NCI-H1105 (cell line): ENCODE data around the gene MYO1D.

Source experiments
- DNase-seq: peaks from one replicate; lab custom pipeline; 2025; lab: John Stamatoyannopoulos, UW

Gene MYO1D

DNA sequence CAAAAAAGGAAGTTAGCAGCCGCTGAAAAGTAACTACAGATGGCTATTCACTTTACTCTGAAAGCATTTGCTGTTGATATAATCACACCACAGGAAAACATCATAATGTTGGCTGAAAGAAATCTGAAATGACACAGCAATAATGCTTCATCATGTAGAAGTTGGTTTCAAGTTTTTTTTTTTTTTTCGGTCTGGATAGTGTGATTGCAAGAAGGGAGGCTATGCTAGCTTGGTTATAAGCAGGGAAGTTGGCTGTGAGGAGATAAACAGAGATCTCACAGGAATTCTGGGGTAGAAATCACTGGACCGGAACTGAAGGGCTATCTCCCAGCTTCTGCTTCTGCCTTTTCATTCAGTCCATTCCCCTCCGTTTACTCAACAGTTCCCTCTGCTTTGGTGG, 57.9 kb downstream of the MYO1D start:
- DNase-seq, result no peak

DNA sequence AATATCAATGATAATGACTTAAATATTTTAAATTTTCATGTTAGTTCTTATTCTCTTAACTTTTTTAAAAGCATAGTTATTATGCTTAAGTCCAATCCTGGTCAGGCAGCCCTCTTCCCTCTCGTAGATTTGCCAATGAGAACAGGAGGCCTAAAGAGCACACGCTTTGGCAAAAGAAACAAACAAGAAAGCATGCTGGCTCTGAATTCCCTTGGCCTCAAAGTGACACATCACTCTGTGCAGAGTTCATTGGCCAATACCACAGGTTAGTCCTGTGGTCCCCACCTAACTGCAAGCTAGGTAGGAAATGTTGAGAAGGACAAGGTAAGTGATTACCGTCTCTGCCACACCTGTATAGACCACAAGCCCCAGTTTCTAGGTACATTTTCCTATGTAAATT, 61.5 kb downstream of the MYO1D start:
- DNase-seq, result no peak

DNA sequence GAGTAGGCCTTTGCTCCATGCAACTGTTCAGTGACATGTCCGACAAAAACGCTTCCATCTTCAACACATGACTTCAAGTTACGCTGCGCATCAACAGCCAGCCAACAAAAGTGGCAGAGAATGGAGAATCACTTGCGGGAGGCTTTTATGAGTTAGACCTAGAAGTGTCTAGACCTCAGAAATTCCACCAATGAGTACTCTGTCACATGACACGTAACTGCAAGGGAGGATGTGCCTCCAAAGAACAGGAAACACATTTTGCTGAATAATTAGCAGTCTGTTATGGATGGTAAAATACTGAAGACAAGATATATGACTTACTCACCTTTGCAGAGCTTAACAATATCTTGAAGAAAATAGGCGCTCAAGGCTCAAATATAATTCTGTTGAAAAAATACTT, 62.1 kb downstream of the MYO1D start:
- no peak for DNase-seq

DNA sequence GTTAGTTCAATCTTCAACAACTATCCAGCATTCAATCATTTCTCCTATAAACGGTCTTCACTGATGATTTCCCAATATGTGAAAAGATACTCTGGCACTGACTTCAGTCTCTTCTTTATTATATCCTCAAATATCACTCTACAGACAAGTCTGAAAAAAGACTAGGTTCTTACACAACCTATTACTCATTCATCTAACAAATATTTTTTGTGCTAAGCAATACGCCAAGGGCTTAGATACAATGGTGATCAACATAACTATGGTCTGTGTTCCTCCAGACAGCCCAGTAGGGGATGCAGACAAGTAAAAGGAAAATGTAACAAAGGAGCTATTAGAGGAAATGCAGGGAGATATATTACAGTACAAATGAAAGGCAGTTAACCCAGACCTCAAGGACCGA, 63.9 kb downstream of the MYO1D start:
- DNase-seq, result no peak

DNA sequence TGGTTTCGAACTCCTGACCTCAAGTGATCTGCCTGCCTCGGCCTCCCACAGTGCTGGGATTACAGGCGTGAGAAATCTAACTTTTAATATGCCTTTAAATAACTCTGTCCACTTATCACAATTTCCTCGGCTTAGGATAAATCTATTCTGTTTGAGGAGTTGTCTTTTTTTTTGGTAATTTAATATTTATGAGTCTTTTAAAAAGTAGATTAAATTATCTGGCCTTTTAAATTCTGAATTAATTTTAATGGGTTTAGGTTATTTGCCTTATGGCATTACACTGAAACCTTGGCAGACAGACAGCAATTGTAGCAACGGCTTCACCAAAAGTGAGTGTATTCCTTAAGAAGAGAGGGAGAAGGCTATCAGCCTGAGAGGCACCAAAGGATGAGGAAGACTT, 66.2 kb downstream of the MYO1D start:
- no peak for DNase-seq

DNA sequence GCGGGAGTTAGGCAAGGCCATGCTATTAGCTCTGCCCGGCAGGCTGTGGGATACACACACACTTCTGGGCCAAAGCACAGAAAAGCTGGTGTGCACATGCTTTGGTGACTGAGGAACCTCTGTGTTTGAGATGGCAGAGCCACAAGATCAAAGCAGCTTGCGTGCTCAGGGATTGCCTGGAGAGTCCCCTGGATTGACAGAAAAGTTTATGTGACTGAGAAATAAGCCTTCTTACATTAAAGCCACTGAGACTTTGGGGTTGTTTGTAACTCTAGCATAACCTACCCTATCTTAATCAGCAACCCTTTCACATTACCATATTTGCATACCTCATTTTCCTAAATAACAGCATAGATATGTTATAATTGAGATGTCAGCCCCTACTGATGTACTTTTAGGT, 69.3 kb downstream of the MYO1D start:
- DNase-seq, result no peak

DNA sequence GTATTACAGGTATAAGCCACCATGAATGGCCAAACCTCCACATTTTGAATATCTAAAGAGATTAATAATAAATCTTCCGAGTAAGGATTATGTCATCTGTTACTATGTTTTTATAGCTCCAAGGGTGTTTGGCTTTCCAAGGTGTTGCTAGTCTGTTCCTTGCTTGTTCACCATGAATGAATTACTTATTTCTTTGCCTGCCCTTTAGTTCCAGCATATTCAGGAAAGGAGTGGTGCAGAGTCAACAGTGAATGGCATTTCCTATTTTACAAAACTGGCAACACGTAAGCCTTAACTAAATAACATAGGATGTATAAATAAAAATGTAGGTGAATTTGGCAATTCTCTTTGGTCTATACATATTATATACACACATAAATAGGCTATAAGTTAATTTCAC, 70.3 kb downstream of the MYO1D start:
- DNase-seq, result no peak

DNA sequence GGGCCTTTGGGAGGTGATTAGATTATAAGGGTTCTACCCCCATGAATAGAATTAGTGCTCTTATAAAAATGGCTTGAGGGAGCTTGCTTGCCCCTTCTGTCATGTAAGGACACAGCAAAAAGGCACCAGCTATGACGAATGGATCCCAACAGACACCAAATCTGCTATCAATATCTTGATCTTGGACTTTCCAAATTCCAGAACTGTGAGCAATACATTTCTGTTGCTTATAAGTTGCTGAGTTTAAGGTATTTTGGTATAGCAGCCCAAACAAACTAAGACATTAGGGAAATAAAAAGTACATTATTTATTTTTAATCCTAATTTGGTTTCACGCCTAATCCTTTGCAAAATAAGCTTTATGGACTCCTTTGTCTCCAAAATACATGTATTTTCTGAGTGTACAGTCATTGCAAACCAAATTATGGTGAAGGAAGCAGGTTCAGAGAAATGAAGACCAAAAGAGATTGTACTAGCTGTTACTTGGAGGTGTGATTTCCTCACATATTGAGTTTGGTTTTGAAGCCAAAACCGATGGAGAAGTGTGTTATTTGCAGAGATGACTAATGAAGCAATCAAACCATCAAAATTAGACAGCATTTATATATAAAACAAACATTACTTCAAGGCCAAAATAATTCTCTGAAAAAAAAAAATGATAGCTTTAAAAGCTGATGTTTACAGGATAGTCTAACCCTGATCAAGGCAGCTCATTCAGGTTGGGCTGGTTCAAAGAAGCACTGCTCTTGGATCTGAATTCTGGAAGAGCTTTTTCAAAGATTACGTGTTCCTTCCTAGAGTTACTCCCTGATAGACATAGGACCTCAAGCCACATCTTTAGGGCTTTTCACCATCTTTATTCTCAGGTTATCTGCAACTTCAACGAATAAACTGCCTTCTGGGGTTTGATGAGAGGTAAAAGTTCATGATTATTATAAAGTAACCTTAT, 71.6 kb downstream of the MYO1D start:
- no peak for DNase-seq

DNA sequence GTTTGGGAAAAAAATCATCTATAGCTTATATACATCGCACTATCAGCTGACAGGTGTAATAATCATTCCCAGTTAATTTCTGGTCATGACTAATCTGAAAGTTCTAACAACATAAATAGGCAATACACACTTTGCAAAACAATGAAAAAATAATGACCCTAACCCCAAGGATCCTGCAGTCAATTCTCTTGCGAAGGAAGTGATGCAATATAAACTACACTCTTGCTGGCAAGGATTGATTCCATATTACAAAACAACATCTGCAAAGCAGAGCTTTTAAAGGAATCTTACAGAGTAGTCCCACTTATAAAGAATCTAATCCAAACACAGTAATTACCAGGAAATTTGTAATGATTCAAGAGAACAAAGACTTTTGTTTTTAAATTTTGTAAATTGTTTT, 73.4 kb downstream of the MYO1D start:
- no peak for DNase-seq

DNA sequence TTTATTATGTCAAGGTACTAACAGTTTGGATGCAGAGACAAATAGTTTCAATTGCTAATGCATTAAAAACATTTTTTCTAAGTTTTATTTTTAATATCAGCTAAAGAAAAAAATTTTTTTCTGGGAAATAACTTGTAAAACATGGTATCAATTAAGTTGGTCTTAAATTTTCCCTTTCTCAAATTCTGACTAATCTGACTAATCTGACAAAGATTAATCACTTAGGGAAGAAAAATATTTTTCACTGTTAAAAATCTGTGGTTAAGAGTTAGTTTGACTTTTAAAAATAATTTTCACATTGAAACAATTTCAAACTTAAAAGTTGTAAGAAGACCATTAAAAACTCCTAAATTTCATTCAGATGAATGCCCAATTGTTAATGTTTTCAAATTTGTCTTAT, 74.6 kb downstream of the MYO1D start:
- no peak for DNase-seq

DNA sequence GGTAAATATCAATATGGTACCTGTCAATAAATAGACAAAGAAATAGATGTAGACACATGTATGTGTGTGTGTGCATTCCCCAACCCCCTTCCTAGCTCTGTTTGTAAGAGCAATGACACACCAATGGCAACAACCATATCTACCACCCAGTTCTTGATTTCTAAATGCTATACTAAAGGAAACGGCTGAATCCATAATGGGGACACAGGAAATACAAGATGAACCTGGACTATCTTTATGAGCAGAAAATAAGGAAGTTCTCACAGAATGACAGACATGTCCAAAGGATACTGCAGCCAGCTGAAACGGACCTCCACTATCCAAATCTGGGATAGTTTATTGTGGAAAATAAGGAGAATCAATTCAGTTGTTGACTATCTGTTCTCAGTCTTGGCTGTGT, 75.3 kb downstream of the MYO1D start:
- no peak for DNase-seq

DNA sequence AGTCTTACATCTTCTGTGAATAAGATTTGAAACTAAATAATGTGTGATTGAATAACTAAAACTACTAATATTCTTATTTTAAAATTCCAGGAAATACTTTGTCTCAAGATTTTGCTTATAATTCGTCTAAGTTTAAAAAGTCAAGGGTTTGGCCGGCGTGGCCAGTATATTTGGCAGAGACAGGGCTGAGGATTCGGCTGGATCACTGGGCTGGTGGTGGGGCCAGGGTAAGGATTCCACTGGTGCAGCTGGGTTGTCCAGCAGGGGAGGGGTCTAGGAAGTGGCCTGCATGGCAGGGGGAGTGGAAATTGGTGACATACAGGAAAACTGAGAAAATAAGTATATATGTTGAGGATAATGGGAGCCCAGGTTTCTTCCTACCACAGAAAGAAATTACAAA, 75.7 kb downstream of the MYO1D start:
- no peak for DNase-seq

DNA sequence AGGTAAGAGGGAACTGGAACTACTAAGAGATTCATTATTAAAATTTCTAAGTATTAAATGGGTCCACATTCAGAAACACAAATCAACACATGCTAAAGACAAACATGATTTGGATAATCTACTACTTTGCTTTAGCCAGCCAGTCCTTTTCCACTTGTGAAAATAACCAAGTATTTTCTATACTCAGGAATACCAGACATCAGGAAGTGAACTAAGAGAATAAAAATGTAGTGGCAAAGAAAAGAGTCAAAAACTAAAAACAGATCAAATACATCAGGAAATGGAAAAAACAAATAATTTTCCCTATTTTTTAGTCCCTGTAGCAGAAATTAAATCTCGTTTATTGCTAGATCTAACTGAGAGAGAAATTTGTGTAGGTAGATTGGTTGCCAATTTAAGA, 78.0 kb downstream of the MYO1D start:
- DNase-seq, result no peak

DNA sequence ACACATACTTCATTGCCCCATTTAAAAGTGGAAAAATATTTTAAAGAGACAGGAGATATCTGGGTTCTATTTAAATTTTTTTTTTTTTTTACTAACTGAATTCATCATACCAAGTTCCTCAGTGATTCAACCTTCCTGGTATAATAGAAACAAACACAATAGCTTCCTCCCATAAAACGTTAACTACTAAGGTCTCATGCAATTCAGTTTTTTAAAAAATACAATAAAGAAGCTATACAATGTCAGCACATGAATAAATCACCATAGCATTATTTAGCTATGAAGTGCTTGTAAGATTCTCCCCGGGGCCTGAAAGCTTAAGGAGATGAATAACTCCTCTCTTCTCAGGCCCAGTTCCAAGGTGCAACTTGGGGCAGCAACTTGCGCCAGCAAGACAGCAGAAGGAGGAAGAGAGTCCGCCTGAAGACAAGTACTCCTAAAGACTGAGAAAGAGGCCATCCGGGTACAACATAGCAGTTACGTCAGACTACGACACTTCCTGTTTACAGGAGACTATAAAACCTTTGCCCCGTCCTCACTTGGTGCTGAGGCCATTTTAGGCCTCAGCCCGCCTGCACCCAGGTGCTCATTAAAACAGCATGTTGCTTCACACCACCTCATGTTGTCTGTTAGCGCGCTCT, 81.5 kb downstream of the MYO1D start:
- DNase-seq, result no peak

DNA sequence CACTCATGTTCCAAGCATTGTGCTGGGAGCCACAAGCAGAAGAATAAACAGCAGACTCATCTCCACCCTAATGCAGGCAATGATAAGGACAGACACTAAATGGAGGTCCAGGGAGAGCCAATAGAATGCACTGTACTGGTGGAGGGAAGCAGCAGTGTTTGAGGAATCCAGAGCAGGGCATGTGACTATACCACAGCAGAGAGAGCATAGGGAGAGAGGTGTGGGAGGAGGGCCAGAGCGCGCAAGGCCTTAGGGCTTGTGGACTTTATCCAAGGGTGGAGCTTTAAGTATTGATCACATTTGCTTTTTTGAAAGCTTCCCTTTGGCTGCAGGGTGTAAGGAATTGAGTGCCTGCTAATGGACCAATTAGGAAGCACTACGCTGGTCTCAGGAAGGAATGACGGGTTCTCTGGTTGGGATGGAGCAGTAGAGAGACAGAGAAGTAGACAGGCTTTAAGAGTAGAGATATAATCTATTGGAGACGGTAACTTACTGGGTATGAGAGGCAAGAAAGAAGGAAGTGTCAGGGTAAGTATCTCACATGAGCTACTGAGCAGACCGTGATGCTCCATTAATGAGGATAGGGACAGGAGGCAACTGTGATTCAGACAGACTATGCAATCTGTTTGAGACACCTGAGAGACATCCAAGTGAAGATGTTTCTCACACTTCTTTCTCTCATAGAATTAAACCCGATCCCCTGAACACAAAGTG, 82.2 kb downstream of the MYO1D start:
- no peak for DNase-seq

DNA sequence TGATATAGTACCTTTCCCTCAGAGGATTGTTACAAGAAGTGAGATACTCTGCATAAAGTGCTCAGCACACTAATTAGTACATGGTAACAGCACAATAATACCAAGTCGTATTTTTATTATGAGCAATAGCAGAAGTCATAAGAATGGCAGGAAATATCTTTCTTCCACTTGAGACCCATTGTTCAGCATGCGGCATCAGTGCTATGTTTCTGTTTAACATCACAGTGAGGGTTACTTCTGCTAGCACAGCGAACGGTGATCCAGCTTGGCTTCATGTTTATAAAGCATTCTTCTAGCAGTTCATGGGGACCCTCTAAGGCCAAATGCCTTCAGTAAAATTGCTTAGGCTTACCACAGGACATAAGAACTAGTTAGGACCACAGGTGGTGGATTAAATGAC, 83.1 kb downstream of the MYO1D start:
- no peak for DNase-seq

DNA sequence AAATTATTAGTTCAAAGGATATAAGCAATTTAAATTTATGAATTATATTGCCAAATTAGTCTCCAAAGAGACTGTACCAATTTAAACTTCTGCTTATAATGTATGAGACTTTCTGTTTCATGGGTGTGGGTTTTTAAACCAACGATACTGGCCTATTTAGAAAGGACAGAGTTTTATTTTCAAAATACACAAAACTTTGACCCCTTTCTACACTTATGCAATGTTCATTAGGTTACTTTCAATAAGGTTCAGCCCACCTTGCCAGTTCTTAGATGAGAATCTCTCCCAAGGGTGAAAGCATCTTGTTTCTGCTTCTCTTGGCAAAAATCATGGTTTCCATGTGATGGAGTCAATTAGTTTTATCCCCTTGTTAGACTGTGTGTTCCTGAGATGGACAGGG, 84.7 kb downstream of the MYO1D start:
- no peak for DNase-seq

DNA sequence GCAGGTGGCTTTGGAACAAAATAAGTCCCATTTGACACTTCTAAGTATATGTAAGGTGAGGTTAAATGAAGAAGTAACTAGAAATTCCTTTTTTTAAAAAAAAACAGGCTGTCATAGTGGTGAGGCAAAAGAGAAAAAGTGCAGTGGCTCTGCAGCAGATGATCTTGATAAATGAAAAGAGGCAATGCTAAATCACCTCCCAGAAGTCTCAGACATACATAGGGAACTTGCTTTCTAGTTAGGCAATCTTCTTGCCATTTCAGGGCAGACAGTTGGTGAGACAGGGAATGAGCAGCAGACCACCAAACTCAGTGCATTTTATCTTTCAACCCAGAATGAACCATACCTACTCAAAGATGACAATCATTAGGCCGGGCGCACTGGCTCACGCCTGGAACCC, 90.8 kb downstream of the MYO1D start:
- DNase-seq, result no peak

DNA sequence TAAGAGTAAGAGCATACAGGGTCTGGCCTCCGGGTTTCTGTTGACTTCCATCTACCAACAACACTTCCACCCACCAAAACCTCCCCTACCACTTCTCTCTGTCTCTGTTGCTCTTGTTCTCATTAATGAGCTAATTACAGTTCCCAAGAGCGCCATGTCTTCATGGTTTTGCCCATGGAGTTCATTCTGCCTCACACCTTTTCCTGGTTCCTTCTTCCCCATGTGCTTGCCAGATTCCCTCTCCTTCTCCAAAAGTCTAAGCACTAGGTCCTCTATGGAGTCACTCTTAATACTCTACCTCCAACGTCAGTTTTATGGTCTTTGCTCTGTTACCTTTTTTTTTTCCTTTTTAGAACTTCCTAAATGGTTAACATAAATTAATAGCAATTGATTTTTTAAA, 92.8 kb downstream of the MYO1D start:
- DNase-seq, result no peak

DNA sequence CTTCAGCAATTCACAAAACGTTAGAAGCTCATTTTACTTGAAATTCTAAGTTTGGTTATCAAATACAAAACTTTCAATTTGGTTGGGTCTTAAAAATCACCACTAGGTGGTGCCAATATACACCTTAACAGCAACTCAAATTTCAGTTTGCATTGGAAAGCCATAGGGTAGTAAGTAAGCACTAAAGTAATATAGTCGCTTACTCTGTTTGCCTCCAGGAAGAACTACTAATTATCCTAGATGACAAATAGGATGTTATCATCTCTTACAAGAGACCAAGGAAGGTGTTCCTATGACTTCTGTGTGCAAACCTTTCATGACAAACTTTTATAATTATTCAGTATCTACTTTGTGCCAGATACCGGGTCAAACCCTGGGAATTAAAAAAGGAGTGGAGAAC, 93.3 kb downstream of the MYO1D start:
- DNase-seq, result peak; percentile 50

DNA sequence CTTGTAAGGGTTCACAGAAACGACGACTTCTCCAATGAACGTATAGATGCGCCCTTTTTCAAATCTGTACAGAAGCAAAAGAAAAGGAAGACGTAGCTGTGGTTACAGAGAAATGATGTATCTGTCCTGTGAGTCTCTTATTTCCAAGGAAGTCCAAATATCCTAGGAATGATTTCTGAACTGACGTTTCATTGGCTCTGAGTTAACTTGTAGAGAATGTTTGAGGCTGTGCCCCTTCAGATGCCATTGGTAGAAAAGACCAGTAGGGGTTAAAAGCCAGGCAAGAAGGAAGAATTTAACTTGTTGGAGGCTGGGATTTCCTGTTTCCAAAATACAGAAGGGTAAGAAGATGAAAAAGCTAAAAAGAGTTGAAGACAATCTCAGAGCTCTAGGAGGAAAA, 96.2 kb downstream of the MYO1D start:
- no peak for DNase-seq

DNA sequence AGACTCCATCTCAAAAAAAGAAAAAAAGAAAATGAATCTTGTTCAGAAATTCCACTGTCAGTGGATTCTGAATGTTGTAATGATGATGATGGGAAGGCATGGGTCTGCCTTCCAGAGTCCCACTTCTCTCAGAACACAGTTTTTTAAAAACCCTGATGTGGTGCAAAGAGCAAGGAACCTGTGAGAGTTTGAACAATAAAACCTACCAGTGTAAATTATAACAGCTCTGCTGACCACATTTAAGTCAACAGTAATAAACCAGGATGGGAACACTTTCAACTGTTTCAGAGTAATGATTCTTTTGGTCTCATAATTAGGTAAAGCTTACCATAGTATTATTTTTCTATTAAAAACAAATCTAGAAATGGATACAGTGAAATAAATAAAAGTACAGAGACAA, 99.0 kb downstream of the MYO1D start:
- DNase-seq, result no peak

DNA sequence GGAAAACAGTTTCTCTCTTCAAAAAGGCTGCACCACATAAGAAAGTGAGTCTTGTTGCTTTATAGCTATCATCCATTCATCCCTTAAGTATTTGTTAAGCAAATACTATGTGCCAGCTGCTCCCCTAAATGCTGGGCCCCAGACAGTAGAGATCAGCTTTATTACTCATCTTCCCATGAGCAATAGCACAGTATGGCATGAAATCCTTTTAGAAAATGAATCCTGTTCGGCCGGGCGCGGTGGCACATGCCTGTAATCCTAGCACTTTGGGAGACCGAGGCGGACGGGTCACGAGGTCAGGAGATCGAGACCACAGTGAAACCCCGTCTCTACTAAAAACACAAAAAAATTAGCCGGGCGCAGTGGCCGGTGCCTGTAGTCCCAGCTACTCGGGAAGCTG, 99.5 kb downstream of the MYO1D start:
- no peak for DNase-seq
